Right atrium auricular region (tissue), 2 donors: ENCODE data around the gene SUCO. TPM values are rescaled to one million over a fixed set of nuclear protein-coding genes. Genes with fewer than 3 reads are reported as not detected.
"Not testable (repeated sequence)": the region's sequence is repeated elsewhere in the genome, so short reads cannot be mapped to it uniquely, and the experiment has no call there.

Experiments
- DNase-seq: peaks from one replicate; pipeline ENCODE4 v3.0.0-alpha.2; 2019; ENCODE audit warnings: low spot score
- H3K27ac ChIP-seq, 2 donors: fragments of 200-600 bp; sonication (generic); 1 replicate in 1 of 2; 2 replicates in 1 of 2; pipeline ENCODE4 v1.5.1; 2016 to 2019
- H3K27me3 ChIP-seq, 2 donors: fragments of 200-600 bp; sonication (generic); one replicate each; pipeline versions ENCODE4 v1.5.1 to v1.6.0; 2017 to 2019
- H3K36me3 ChIP-seq: fragments of 200-600 bp; sonication (generic); one replicate; pipeline ENCODE4 v1.5.1; 2016
- H3K4me1 ChIP-seq, 2 donors: fragments of 200-600 bp; sonication (generic); one replicate each; pipeline versions ENCODE4 v1.5.1 to v1.6.0; 2017 to 2019
- H3K4me3 ChIP-seq, 2 donors: fragments of 200-600 bp; sonication (generic); 1 replicate in 1 of 2; 2 replicates in 1 of 2; pipeline ENCODE4 v1.5.1; 2017 to 2019; ENCODE audit warnings: mild to moderate bottlenecking in 1 of 2, moderate library complexity in 1 of 2
- H3K9me3 ChIP-seq, 2 donors: fragments of 200-600 bp; sonication (generic); one replicate each; pipeline ENCODE4 v1.5.1; 2019
- total RNA-seq, 2 donors: library from RNA; depleted of rRNA; stranded (reverse); fragments of >200 nt; gene quantifications; one replicate each; pipeline ENCODE4 v1.1.0, GENCODE V29; 2016
- TF ChIP-seq, protein P1 (sequence below), 2 donors: fragments of 200-600 bp; sonication (generic); IDR thresholded peaks; one replicate each; pipeline ENCODE4 v1.5.1; 2019; ENCODE audit warnings: antibody characterized with exemption in 2 of 2

The SUCO gene
- total RNA-seq, 2 donors from 2014 or later: 19.1 to 29.1 TPM

GRCh38 chr1:172582889-172583288 is 49.9 kb downstream of the SUCO start:
- H3K4me1 ChIP-seq: peaks cover 0 to 7% of the 10 kb centered on the region in 2 donors
- no peak overlapping the region for H3K27ac ChIP-seq
- H3K4me3 ChIP-seq: no peak overlapping the region
- H3K27me3 ChIP-seq: no peaks in the 10 kb centered on the region
- no peak for DNase-seq
- TF ChIP-seq, protein P1, sequence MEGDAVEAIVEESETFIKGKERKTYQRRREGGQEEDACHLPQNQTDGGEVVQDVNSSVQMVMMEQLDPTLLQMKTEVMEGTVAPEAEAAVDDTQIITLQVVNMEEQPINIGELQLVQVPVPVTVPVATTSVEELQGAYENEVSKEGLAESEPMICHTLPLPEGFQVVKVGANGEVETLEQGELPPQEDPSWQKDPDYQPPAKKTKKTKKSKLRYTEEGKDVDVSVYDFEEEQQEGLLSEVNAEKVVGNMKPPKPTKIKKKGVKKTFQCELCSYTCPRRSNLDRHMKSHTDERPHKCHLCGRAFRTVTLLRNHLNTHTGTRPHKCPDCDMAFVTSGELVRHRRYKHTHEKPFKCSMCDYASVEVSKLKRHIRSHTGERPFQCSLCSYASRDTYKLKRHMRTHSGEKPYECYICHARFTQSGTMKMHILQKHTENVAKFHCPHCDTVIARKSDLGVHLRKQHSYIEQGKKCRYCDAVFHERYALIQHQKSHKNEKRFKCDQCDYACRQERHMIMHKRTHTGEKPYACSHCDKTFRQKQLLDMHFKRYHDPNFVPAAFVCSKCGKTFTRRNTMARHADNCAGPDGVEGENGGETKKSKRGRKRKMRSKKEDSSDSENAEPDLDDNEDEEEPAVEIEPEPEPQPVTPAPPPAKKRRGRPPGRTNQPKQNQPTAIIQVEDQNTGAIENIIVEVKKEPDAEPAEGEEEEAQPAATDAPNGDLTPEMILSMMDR (IDR thresholded peaks at IDR 0.05): no peak
- peaks cover 8% of the 10 kb centered on the region for H3K36me3 ChIP-seq
- H3K9me3 ChIP-seq: no peaks in the 10 kb centered on the region

DNA sequence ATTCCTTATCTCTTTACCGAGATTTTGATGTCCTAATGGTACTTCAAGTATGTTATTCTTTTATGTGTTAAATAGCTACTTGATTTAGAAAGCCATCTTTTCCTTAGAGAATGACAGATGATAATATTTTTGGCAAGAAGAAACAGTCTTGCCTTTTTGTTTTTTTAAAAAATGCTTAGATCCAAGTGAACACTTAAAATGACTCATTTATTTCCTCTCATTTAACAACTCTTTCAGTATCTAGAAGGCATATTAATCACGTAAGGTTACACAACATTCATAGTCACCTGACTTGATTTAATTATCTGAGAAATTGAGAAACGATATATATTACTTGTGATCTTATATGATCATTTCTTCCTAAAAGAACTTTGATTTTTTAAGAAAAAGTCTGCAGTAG is 52.4 kb downstream of the SUCO start:
- DNase-seq: no peak
- no peak overlapping the region for H3K27ac ChIP-seq
- H3K4me3 ChIP-seq: no peak overlapping the region
- H3K36me3 ChIP-seq: peaks cover 17% of the 10 kb centered on the region
- H3K9me3 ChIP-seq: no peaks in the 10 kb centered on the region
- peaks cover 0 to 10% of the 10 kb centered on the region in 2 donors for H3K4me1 ChIP-seq
- H3K27me3 ChIP-seq: no peaks in the 10 kb centered on the region
- TF ChIP-seq, protein P1 (IDR thresholded peaks at IDR 0.05): no peak

GRCh38 chr1:172585861-172586260 is 52.9 kb downstream of the SUCO start:
- Histone ChIP-seq H3K27me3 (no peaks in the 10 kb centered on the region), H3K27ac (no peak overlapping the region), H3K4me3 (no peak overlapping the region), H3K36me3 (peaks cover 22% of the 10 kb centered on the region), H3K9me3 (no peaks in the 10 kb centered on the region), H3K4me1 (peaks cover 0 to 10% of the 10 kb centered on the region in 2 donors)
- DNase-seq: no peak
- TF ChIP-seq, protein P1 (IDR thresholded peaks at IDR 0.05): no peak

DNA sequence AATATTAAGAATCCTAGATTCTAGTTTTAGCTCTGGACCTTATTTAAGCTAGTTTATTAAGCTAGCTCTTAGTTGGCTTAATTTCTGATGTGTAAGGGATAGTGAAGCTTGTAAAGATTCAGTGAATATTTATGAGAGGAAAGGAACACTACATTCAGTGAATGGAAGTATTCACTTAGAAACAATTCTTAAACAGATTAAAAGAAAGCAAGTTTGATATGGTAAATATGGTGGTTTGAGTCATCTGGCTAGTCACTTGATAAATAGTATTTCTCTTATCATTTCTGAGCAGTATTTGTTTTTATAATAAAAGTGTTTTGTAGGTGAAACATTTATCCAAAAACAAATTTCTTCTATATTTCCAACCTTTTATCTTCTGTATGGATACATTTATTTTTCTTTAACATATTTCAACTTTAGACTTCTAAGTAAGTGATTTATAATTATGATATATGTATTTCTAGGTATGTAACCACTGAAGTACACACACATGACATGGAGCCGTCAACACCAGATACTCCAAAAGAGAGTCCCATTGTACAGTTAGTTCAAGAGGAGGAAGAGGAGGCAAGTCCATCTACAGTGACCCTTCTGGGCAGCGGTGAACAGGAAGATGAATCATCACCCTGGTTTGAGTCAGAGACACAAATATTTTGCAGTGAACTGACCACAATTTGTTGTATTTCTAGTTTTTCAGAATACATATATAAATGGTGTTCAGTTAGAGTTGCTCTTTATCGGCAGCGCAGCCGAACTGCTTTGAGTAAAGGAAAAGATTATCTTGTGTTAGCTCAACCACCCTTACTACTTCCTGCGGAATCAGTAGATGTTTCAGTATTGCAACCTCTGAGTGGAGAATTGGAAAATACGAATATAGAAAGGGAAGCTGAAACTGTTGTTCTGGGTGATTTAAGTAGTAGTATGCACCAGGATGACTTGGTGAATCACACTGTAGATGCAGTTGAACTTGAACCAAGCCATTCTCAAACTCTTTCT is 55.6 kb downstream of the SUCO start:
- TF ChIP-seq, protein P1 (IDR thresholded peaks at IDR 0.05): no peak
- no peaks in the 10 kb centered on the region for H3K27me3 ChIP-seq
- no peak for DNase-seq
- H3K4me1 ChIP-seq: peaks cover 0 to 10% of the 10 kb centered on the region in 2 donors
- H3K9me3 ChIP-seq: no peaks in the 10 kb centered on the region
- peaks cover 25% of the 10 kb centered on the region for H3K36me3 ChIP-seq
- H3K27ac ChIP-seq: no peak overlapping the region
- no peak overlapping the region for H3K4me3 ChIP-seq

DNA sequence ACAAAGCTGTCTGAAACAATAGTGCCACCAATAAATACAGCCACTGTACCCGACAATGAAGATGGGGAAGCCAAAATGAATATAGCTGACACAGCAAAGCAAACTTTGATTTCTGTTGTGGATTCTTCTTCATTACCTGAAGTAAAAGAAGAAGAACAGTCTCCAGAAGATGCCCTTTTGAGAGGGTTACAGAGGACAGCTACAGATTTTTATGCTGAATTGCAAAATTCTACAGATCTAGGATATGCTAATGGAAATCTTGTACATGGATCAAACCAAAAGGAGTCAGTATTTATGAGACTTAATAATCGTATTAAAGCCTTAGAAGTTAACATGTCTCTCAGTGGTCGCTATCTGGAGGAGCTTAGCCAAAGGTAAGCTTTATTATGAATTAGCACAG is 56.6 kb downstream of the SUCO start:
- peaks cover 0 to 10% of the 10 kb centered on the region in 2 donors for H3K4me1 ChIP-seq
- no peaks in the 10 kb centered on the region for H3K9me3 ChIP-seq
- no peaks in the 10 kb centered on the region for H3K27me3 ChIP-seq
- TF ChIP-seq, protein P1 (IDR thresholded peaks at IDR 0.05): no peak
- H3K4me3 ChIP-seq: no peak overlapping the region
- peaks cover 25% of the 10 kb centered on the region for H3K36me3 ChIP-seq
- no peak for DNase-seq
- H3K27ac ChIP-seq: no peak overlapping the region

GRCh38 chr1:172591429-172591828 is 58.5 kb downstream of the SUCO start:
- H3K36me3 ChIP-seq: peaks cover 34% of the 10 kb centered on the region
- not testable (repeated sequence) for DNase-seq

DNA sequence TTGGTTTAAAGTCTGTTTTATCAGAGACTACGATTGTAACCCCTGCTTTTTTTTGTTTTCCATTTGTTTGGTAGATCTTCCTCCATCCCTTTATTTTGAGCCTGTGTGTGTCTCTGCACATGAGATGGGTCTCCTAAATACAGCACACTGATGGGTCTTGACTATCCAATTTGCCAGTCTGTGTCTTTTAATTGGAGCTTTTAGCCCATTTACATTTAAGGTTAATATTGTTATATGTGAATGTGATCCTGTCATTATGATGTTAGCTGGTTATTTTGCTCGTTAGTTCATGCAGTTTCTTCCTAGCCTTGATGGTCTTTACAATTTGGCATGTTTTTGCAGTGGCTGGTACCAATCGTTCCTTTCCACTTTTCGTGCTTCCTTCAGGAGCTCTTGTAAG is 62.1 kb downstream of the SUCO start:
- not testable (repeated sequence) for H3K27me3 ChIP-seq, H3K4me3 ChIP-seq, H3K27ac ChIP-seq, DNase-seq, H3K9me3 ChIP-seq, H3K4me1 ChIP-seq
- H3K36me3 ChIP-seq: peaks cover 33% of the 10 kb centered on the region

More at GRCh38 chr1:172591429-172591828, 58.5 kb downstream of the SUCO start:
- H3K27me3 ChIP-seq, H3K9me3 ChIP-seq, H3K27ac ChIP-seq, H3K4me3 ChIP-seq, H3K4me1 ChIP-seq: not testable (repeated sequence)

DNA sequence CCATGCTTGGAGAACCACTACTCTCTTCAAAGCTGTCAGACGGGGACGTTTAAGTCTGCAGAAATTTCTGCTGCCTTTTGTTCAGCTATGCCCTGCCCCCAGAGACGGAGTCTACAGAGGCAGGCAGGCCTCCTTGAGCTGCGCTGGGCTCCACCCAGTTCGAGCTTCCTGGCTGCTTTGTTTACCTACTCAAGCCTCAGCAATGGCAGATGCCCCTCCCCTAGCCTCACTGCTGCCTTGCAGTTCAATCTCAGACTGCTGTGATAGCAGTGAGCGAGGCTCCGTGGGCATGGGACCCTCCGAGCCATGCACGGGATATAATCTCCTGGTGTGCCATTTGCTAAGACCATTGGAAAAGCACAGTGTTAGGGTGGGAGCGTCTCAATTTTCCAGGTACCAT is 63.8 kb downstream of the SUCO start:
- not testable (repeated sequence) for DNase-seq, H3K27me3 ChIP-seq, H3K4me3 ChIP-seq, H3K9me3 ChIP-seq, H3K4me1 ChIP-seq, H3K27ac ChIP-seq
- peaks cover 23% of the 10 kb centered on the region for H3K36me3 ChIP-seq
